ENCODE data around the gene KPTN. TPM values are rescaled to one million over a fixed set of nuclear protein-coding genes. Genes with fewer than 3 reads are reported as not detected.
"Not testable (repeated sequence)": the region's sequence is repeated elsewhere in the genome, so short reads cannot be mapped to it uniquely, and the experiment has no call there.

The KPTN gene
- total RNA-seq, 1 donor, result 1.3 TPM

GRCh38 chr19:47489072-47489914 is 5.3 kb upstream of the KPTN start:
- no peaks in the 10 kb centered on the region for H3K9me3 ChIP-seq (ENCODE audit: low read depth, low read length)
- no peaks in the 10 kb centered on the region for H3K27me3 ChIP-seq (ENCODE audit: insufficient read depth, low read length)
- H3K4me1 ChIP-seq (ENCODE audit: insufficient read depth, low read length), result peaks cover 18% of the 10 kb centered on the region
- no peak overlapping the region for H3K4me3 ChIP-seq (ENCODE audit: low read length)

GRCh38 chr19:47487551-47488515 is 3.8 kb upstream of the KPTN start:
- no peaks in the 10 kb centered on the region for H3K9me3 ChIP-seq (ENCODE audit: low read depth, low read length)
- peaks cover 25% of the 10 kb centered on the region for H3K4me1 ChIP-seq (ENCODE audit: insufficient read depth, low read length)
- H3K4me3 ChIP-seq (ENCODE audit: low read length), result no peak overlapping the region
- H3K27me3 ChIP-seq (ENCODE audit: insufficient read depth, low read length), result no peaks in the 10 kb centered on the region

GRCh38 chr19:47486900-47487299 is 2.9 kb upstream of the KPTN start:
- no peaks in the 10 kb centered on the region for H3K9me3 ChIP-seq (ENCODE audit: low read depth, low read length)
- H3K4me1 ChIP-seq (ENCODE audit: insufficient read depth, low read length), result peaks cover 25% of the 10 kb centered on the region
- H3K4me3 ChIP-seq (ENCODE audit: low read length), result no peak overlapping the region
- H3K27me3 ChIP-seq (ENCODE audit: insufficient read depth, low read length), result no peaks in the 10 kb centered on the region

GRCh38 chr19:47486220-47486619 is 2.2 kb upstream of the KPTN start:
- not testable (repeated sequence) for H3K4me3 ChIP-seq (ENCODE audit: low read length); H3K27me3 ChIP-seq (ENCODE audit: insufficient read depth, low read length); H3K9me3 ChIP-seq (ENCODE audit: low read depth, low read length)
- H3K4me1 ChIP-seq (ENCODE audit: insufficient read depth, low read length), result peaks cover 25% of the 10 kb centered on the region

- peaks cover 25% of the 10 kb centered on the region for H3K4me1 ChIP-seq (ENCODE audit: insufficient read depth, low read length)
- no peaks in the 10 kb centered on the region for H3K27me3 ChIP-seq (ENCODE audit: insufficient read depth, low read length)
- no peak overlapping the region for H3K4me3 ChIP-seq (ENCODE audit: low read length)
- no peaks in the 10 kb centered on the region for H3K9me3 ChIP-seq (ENCODE audit: low read depth, low read length)
Observed at GRCh38 chr19:47485210-47485609, 1.2 kb upstream of the KPTN start.

- H3K27me3 ChIP-seq (ENCODE audit: insufficient read depth, low read length), result no peaks in the 10 kb centered on the region
- H3K4me3 ChIP-seq (ENCODE audit: low read length), result no peak overlapping the region
- peaks cover 25% of the 10 kb centered on the region for H3K4me1 ChIP-seq (ENCODE audit: insufficient read depth, low read length)
- H3K9me3 ChIP-seq (ENCODE audit: low read depth, low read length), result no peaks in the 10 kb centered on the region
Observed at GRCh38 chr19:47483200-47483599, 819 bp downstream of the KPTN start.

- H3K27me3 ChIP-seq (ENCODE audit: insufficient read depth, low read length), result no peaks in the 10 kb centered on the region
- no peaks in the 10 kb centered on the region for H3K9me3 ChIP-seq (ENCODE audit: low read depth, low read length)
- no peak overlapping the region for H3K4me3 ChIP-seq (ENCODE audit: low read length)
- H3K4me1 ChIP-seq (ENCODE audit: insufficient read depth, low read length), result peaks cover 25% of the 10 kb centered on the region
Observed at GRCh38 chr19:47481460-47482052, 2.5 kb downstream of the KPTN start.

- Histone ChIP-seq H3K4me3 (ENCODE audit: low read length) (no peak overlapping the region), H3K4me1 (ENCODE audit: insufficient read depth, low read length) (peaks cover 21% of the 10 kb centered on the region), H3K27me3 (ENCODE audit: insufficient read depth, low read length) (no peaks in the 10 kb centered on the region), H3K9me3 (ENCODE audit: low read depth, low read length) (no peaks in the 10 kb centered on the region)
Observed at GRCh38 chr19:47480658-47481057, 3.4 kb downstream of the KPTN start.

GRCh38 chr19:47479701-47480503 is 4.1 kb downstream of the KPTN start:
- no peaks in the 10 kb centered on the region for H3K27me3 ChIP-seq (ENCODE audit: insufficient read depth, low read length)
- no peaks in the 10 kb centered on the region for H3K9me3 ChIP-seq (ENCODE audit: low read depth, low read length)
- peaks cover 14% of the 10 kb centered on the region for H3K4me1 ChIP-seq (ENCODE audit: insufficient read depth, low read length)
- no peak overlapping the region for H3K4me3 ChIP-seq (ENCODE audit: low read length)

- no peak overlapping the region for H3K4me3 ChIP-seq (ENCODE audit: low read length)
Observed at GRCh38 chr19:47476438-47476972, 7.5 kb downstream of the KPTN start.

GRCh38 chr19:47475465-47475864 is 8.6 kb downstream of the KPTN start:
- Histone ChIP-seq H3K4me3 (ENCODE audit: low read length) (no peak overlapping the region), H3K9me3 (ENCODE audit: low read depth, low read length) (no peaks in the 10 kb centered on the region), H3K27me3 (ENCODE audit: insufficient read depth, low read length) (peaks cover 17% of the 10 kb centered on the region), H3K4me1 (ENCODE audit: insufficient read depth, low read length) (no peaks in the 10 kb centered on the region)

More at GRCh38 chr19:47476438-47476972, 7.5 kb downstream of the KPTN start:
- Histone ChIP-seq H3K27me3 (ENCODE audit: insufficient read depth, low read length) (peaks cover 9% of the 10 kb centered on the region), H3K4me1 (ENCODE audit: insufficient read depth, low read length) (no peaks in the 10 kb centered on the region), H3K9me3 (ENCODE audit: low read depth, low read length) (no peaks in the 10 kb centered on the region)

GRCh38 chr19:47473336-47473735 is 10.7 kb downstream of the KPTN start:
- H3K9me3 ChIP-seq (ENCODE audit: low read depth, low read length), result no peaks in the 10 kb centered on the region
- peaks cover 35% of the 10 kb centered on the region for H3K27me3 ChIP-seq (ENCODE audit: insufficient read depth, low read length)
- no peaks in the 10 kb centered on the region for H3K4me1 ChIP-seq (ENCODE audit: insufficient read depth, low read length)
- no peak overlapping the region for H3K4me3 ChIP-seq (ENCODE audit: low read length)

GRCh38 chr19:47471733-47472457 is 12.1 kb downstream of the KPTN start, which contains the start of gene SLC8A2:
Gene SLC8A2, minus strand, starts transcription at chr19:47471893. Its CDS starts 5,490 bp downstream, at chr19:47466403.
- H3K27me3 ChIP-seq (ENCODE audit: insufficient read depth, low read length), result peaks cover 38% of the 10 kb centered on the region
- no peak within 1 kb of the TSS for H3K4me3 ChIP-seq (ENCODE audit: low read length)
- H3K9me3 ChIP-seq (ENCODE audit: low read depth, low read length), result no peaks in the 10 kb centered on the region
- H3K4me1 ChIP-seq (ENCODE audit: insufficient read depth, low read length), result no peaks in the 10 kb centered on the region

Data from mononuclear cell (primary cell).